SIG-M5 treated with dmso at 0.1 percent for 504 hours (cell line): ENCODE results near the gene PKD2.

Experiments used
- DNase-seq: peaks from one replicate; lab custom pipeline; 2025; ENCODE audit not compliant: unreplicated experiment; lab: John Stamatoyannopoulos, UW

The PKD2 gene

GRCh38 chr4:88007304-88008121 lies at the start of gene PKD2:
Gene PKD2, plus strand, starts transcription at chr4:88007635. Its CDS starts 99 bp downstream, at chr4:88007734.
- DNase-seq, result peak; percentile 61

GRCh38 chr4:87961993-87962392 lies 45.4 kb upstream of the PKD2 start:
- no peak for DNase-seq

- no peak for DNase-seq
Measured at GRCh38 chr4:87962398-87963146, 44.9 kb upstream of the PKD2 start.

GRCh38 chr4:87965501-87965975 lies 41.9 kb upstream of the PKD2 start:
- DNase-seq, result no peak

- DNase-seq, result no peak
Measured at GRCh38 chr4:87966095-87966496, 41.3 kb upstream of the PKD2 start.

GRCh38 chr4:87967193-87967592 lies 40.2 kb upstream of the PKD2 start:
- no peak for DNase-seq

- DNase-seq, result no peak
Measured at GRCh38 chr4:87970121-87970520, 37.3 kb upstream of the PKD2 start.

- DNase-seq, result no peak
Measured at GRCh38 chr4:87971866-87972265, 35.6 kb upstream of the PKD2 start.

GRCh38 chr4:87973283-87974169 lies 33.9 kb upstream of the PKD2 start:
- peak; percentile 38 for DNase-seq

GRCh38 chr4:87974856-87975462 lies 32.5 kb upstream of the PKD2 start:
- DNase-seq, result no peak

- DNase-seq, result peak; percentile 62
Measured at GRCh38 chr4:87975466-87975865, 32.0 kb upstream of the PKD2 start, which contains the start of gene SPP1. Gene SPP1, plus strand, starts transcription at chr4:87975714. Its CDS starts 1,182 bp downstream, at chr4:87976896.

- DNase-seq, result no peak
Measured at GRCh38 chr4:87977521-87978278, 29.7 kb upstream of the PKD2 start.

GRCh38 chr4:87978681-87979080 lies 28.8 kb upstream of the PKD2 start:
- DNase-seq, result no peak

- DNase-seq, result no peak
Measured at GRCh38 chr4:87979810-87980209, 27.6 kb upstream of the PKD2 start.

- no peak for DNase-seq
Measured at GRCh38 chr4:87981486-87981885, 25.9 kb upstream of the PKD2 start.

- no peak for DNase-seq
Measured at GRCh38 chr4:87982036-87982435, 25.4 kb upstream of the PKD2 start.

GRCh38 chr4:87982446-87983010 lies 24.9 kb upstream of the PKD2 start:
- DNase-seq, result no peak

- DNase-seq, result no peak
Measured at GRCh38 chr4:87983996-87984395, 23.4 kb upstream of the PKD2 start.

GRCh38 chr4:87985097-87985886 lies 22.1 kb upstream of the PKD2 start:
- DNase-seq, result peak; percentile 37
